ENCODE measurements around the gene LCN2.

Gene LCN2

GRCh38 chr9:128192601-128193371, 43.5 kb downstream of the LCN2 start:
- peaks cover 8% of the 10 kb centered on the region; the same call in 1 of the 2 replicates for H3F3A ChIP-seq (ENCODE audit: insufficient read depth, low read length)
- H3K4me3 ChIP-seq (ENCODE audit: low read length): no peak overlapping the region
- no peaks in the 10 kb centered on the region for H3K9me2 ChIP-seq (replicated peaks; ENCODE audit: insufficient read depth, low read length)
- H3K36me3 ChIP-seq (replicated peaks; ENCODE audit: insufficient read depth, low read length): no peaks in the 10 kb centered on the region
- H3K27me3 ChIP-seq (replicated peaks; ENCODE audit: insufficient read depth, low read length): no peaks in the 10 kb centered on the region
- peak; percentile 61 for DNase-seq
- H3K9me3 ChIP-seq (replicated peaks; ENCODE audit: insufficient read depth, low read length): no peaks in the 10 kb centered on the region
- peaks cover 6% of the 10 kb centered on the region; the same call in 1 of the 2 replicates for H3K4me1 ChIP-seq (ENCODE audit: low read length)
- TF ChIP-seq EZH2 (optimal IDR thresholded peaks at IDR 0.05; ENCODE audit: low read depth, low read length) (no peak), CTCF (IDR thresholded peaks at IDR 0.05; ENCODE audit: low read length) (peak; percentile 41)
- H4K20me1 ChIP-seq (ENCODE audit: insufficient read depth, low read length): no peaks in the 10 kb centered on the region
- peaks cover 17% of the 10 kb centered on the region for H3K79me2 ChIP-seq (ENCODE audit: low read length)
- 0 out of 2 replicates have a peak overlapping the region, but pooled peaks have one; percentile 35 for H2AFZ ChIP-seq (ENCODE audit: low read length)
- no peak overlapping the region for H3K27ac ChIP-seq (ENCODE audit: low read length)
- H3K4me2 ChIP-seq (ENCODE audit: low read depth, low read length): peak overlapping the region; percentile 41; the same call in 1 of the 2 replicates
- H3K9ac ChIP-seq (ENCODE audit: low read length): no peak overlapping the region

GRCh38 chr9:128193469-128194096, 44.3 kb downstream of the LCN2 start:
- Histone ChIP-seq H2AFZ (ENCODE audit: low read length) (no peak overlapping the region), H3K9me2 (replicated peaks; ENCODE audit: insufficient read depth, low read length) (no peaks in the 10 kb centered on the region), H3K36me3 (replicated peaks; ENCODE audit: insufficient read depth, low read length) (no peaks in the 10 kb centered on the region), H3K4me1 (ENCODE audit: low read length) (peaks cover 6% of the 10 kb centered on the region; the same call in 1 of the 2 replicates), H3K27me3 (replicated peaks; ENCODE audit: insufficient read depth, low read length) (no peaks in the 10 kb centered on the region), H3K4me3 (ENCODE audit: low read length) (no peak overlapping the region), H3F3A (ENCODE audit: insufficient read depth, low read length) (peaks cover 8% of the 10 kb centered on the region; the same call in 1 of the 2 replicates), H4K20me1 (ENCODE audit: insufficient read depth, low read length) (no peaks in the 10 kb centered on the region), H3K27ac (ENCODE audit: low read length) (no peak overlapping the region), H3K79me2 (ENCODE audit: low read length) (peaks cover 17% of the 10 kb centered on the region), H3K4me2 (ENCODE audit: low read depth, low read length) (no peak overlapping the region), H3K9me3 (replicated peaks; ENCODE audit: insufficient read depth, low read length) (no peaks in the 10 kb centered on the region), H3K9ac (ENCODE audit: low read length) (no peak overlapping the region)
- TF ChIP-seq CTCF (IDR thresholded peaks at IDR 0.05; ENCODE audit: low read length) (no peak), EZH2phosphoT487 (IDR thresholded peaks at IDR 0.05; ENCODE audit: low read length) (no peak), EZH2 (optimal IDR thresholded peaks at IDR 0.05; ENCODE audit: low read depth, low read length) (no peak)
- no peak for DNase-seq

GRCh38 chr9:128201441-128202369, 52.5 kb downstream of the LCN2 start:
- Histone ChIP-seq H2AFZ (ENCODE audit: low read length) (no peak overlapping the region), H3K4me1 (ENCODE audit: low read length) (0 out of 2 replicates have a peak, but pooled peaks cover 3% of the 10 kb centered on the region), H3K9me3 (replicated peaks; ENCODE audit: insufficient read depth, low read length) (no peaks in the 10 kb centered on the region), H3K9ac (ENCODE audit: low read length) (no peak overlapping the region), H3K9me2 (replicated peaks; ENCODE audit: insufficient read depth, low read length) (no peaks in the 10 kb centered on the region), H3K27me3 (replicated peaks; ENCODE audit: insufficient read depth, low read length) (peaks cover 26% of the 10 kb centered on the region), H3K4me2 (ENCODE audit: low read depth, low read length) (no peak overlapping the region), H3K27ac (ENCODE audit: low read length) (no peak overlapping the region), H3K79me2 (ENCODE audit: low read length) (no peaks in the 10 kb centered on the region), H3K4me3 (ENCODE audit: low read length) (no peak overlapping the region), H4K20me1 (ENCODE audit: insufficient read depth, low read length) (no peaks in the 10 kb centered on the region), H3K36me3 (replicated peaks; ENCODE audit: insufficient read depth, low read length) (no peaks in the 10 kb centered on the region), H3F3A (ENCODE audit: insufficient read depth, low read length) (no peaks in the 10 kb centered on the region)
- TF ChIP-seq EZH2phosphoT487 (IDR thresholded peaks at IDR 0.05; ENCODE audit: low read length) (no peak), EZH2 (optimal IDR thresholded peaks at IDR 0.05; ENCODE audit: low read depth, low read length) (no peak), CTCF (IDR thresholded peaks at IDR 0.05; ENCODE audit: low read length) (no peak)
- DNase-seq: no peak
